Trophoblast cell (in vitro differentiated cells and primary cell): ENCODE data around the gene SPACA6.

Experiments used
- DNase-seq, 2 donors: peaks; one replicate each; pipeline ENCODE4 v3.0.0-alpha.2; 2016
- H2AFZ ChIP-seq: 2 replicates; pipeline ENCODE4 v1.6.1; 2013; ENCODE audit warnings: low read length, moderate library complexity, mild to moderate bottlenecking; ENCODE audit not compliant: insufficient read depth, poor library complexity
- H2AK5ac ChIP-seq: 2 replicates; pipeline ENCODE4 v1.6.1; 2013; ENCODE audit warnings: mild to moderate bottlenecking, low read length
- H2BK120ac ChIP-seq: 2 replicates; pipeline ENCODE4 v1.6.1; 2013; ENCODE audit warnings: low read length, mild to moderate bottlenecking, moderate library complexity; ENCODE audit not compliant: insufficient read depth, poor library complexity
- H2BK12ac ChIP-seq: 2 replicates; pipeline ENCODE4 v1.6.1; 2013; ENCODE audit warnings: mild to moderate bottlenecking, low read length, moderate library complexity
- H2BK5ac ChIP-seq: 2 replicates; pipeline ENCODE4 v1.6.1; 2013; ENCODE audit warnings: low read length, low read depth, moderate library complexity, mild to moderate bottlenecking; ENCODE audit not compliant: poor library complexity
- H3K14ac ChIP-seq: 2 replicates; pipeline ENCODE4 v1.6.1; 2013; ENCODE audit warnings: mild to moderate bottlenecking, low read length
- H3K18ac ChIP-seq: 2 replicates; pipeline ENCODE4 v1.6.1; 2013; ENCODE audit warnings: mild to moderate bottlenecking, low read length
- H3K23ac ChIP-seq: 2 replicates; pipeline ENCODE4 v1.6.1; 2013; ENCODE audit warnings: low read length
- H3K27ac ChIP-seq: 2 replicates; pipeline ENCODE4 v1.5.1; 2013; ENCODE audit warnings: low read depth, mild to moderate bottlenecking, inconsistent platforms, low read length, moderate library complexity
- H3K27me3 ChIP-seq: 2 replicates; pipeline ENCODE4 v1.6.1; 2013; ENCODE audit warnings: inconsistent platforms, mild to moderate bottlenecking, low read length, moderate library complexity; ENCODE audit not compliant: insufficient read depth
- H3K36me3 ChIP-seq, 2 experiments: 1 replicate in 1 of 2; 2 replicates in 1 of 2; pipeline ENCODE4 v1.6.1; 2013; ENCODE audit warnings: low read length in 2 of 2, mild to moderate bottlenecking in 2 of 2, moderate library complexity in 1 of 2; ENCODE audit not compliant: insufficient read depth in 2 of 2, control insufficient read depth in 1 of 2
- H3K4ac ChIP-seq: 2 replicates; pipeline ENCODE4 v1.6.1; 2013; ENCODE audit warnings: low read depth, mild to moderate bottlenecking, low read length, moderate library complexity
- H3K4me1 ChIP-seq, 2 experiments: 1 replicate in 1 of 2; 2 replicates in 1 of 2; pipeline ENCODE4 v1.6.1; 2013; ENCODE audit warnings: low read length in 2 of 2, mild to moderate bottlenecking in 2 of 2, moderate library complexity in 1 of 2; ENCODE audit not compliant: insufficient read depth in 2 of 2, control insufficient read depth in 1 of 2
- H3K4me2 ChIP-seq: 2 replicates; pipeline ENCODE4 v1.6.1; 2013; ENCODE audit warnings: inconsistent platforms, mild to moderate bottlenecking, low read length, moderate library complexity
- H3K4me3 ChIP-seq: 2 replicates; pipeline ENCODE4 v1.5.1; 2013; ENCODE audit warnings: mild to moderate bottlenecking, low read depth, low read length, inconsistent platforms
- H3K79me1 ChIP-seq: one replicate; pipeline ENCODE4 v1.6.1; 2013; ENCODE audit warnings: low read length
- H3K79me2 ChIP-seq: 2 replicates; pipeline ENCODE4 v1.6.1; 2013; ENCODE audit warnings: low read length, mild to moderate bottlenecking; ENCODE audit not compliant: control insufficient read depth, insufficient read depth, poor library complexity
- H3K9ac ChIP-seq: 2 replicates; pipeline ENCODE4 v1.6.1; 2013; ENCODE audit warnings: mild to moderate bottlenecking, low read length
- H3K9me3 ChIP-seq: 2 replicates; pipeline ENCODE4 v1.6.1; 2013; ENCODE audit warnings: low read depth, mild to moderate bottlenecking, control low read depth, inconsistent platforms, low read length; ENCODE audit not compliant: insufficient read depth
- H4K12ac ChIP-seq: 2 replicates; pipeline ENCODE4 v1.6.1; 2013; ENCODE audit warnings: low read depth, mild to moderate bottlenecking, low read length, moderate library complexity
- H4K8ac ChIP-seq: 2 replicates; pipeline ENCODE4 v1.6.1; 2013; ENCODE audit warnings: low read depth, mild to moderate bottlenecking, low read length, moderate library complexity
- H4K91ac ChIP-seq: one replicate; pipeline ENCODE4 v1.6.1; 2013; ENCODE audit warnings: low read depth, mild to moderate bottlenecking, low read length, moderate library complexity
- WGBS: extraction: QIAGEN DNeasy Blood & Tissue Kit; methylation state at CpG from one replicate; pipeline ENCODE4 v1.1.7; 2013; ENCODE audit warnings: missing lambda C conversion rate; ENCODE audit not compliant: insufficient read length, insufficient coverage; ENCODE audit errors: extremely low coverage; 5-methylcytosine and 5-hydroxymethylcytosine counted together

SPACA6 gene

DNA sequence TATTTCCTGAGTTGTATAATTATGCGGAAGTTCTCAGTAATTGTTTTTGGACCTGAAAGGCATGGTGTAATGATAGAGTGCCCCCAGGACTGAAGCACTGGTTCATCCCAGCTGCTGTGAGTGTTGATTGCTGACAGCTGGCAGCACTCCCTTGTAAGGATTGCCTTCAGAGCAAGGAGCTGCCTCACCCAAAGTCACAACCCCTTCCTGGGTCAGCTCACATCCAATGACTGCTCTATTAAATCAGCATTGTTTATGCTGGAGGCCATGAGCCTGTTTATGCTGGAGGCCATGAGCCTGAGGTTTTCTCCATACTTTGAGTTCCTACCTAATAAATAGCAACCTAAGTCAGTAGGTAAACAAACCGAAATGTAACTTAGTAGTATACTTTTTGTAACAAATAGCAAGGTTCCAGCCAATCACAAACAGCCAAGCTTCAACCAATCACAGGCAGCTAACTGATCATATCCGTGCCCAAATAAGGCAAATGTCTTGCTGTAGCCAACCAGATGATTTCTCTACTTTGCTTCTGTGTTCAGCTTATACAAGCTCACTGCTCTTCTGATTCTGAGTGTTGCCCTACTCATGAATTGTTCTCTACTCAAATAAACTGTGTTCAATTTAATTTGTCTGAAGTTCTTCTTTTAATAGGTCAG lies 11.7 kb upstream of the SPACA6 start:
- Histone ChIP-seq H3K9me3 (no peaks in the 10 kb centered on the region), H4K91ac (no peak overlapping the region), H2BK120ac (no peak overlapping the region), H2AFZ (no peak overlapping the region), H3K27ac (no peak overlapping the region), H3K79me1 (no peaks in the 10 kb centered on the region), H3K36me3 (no peaks in the 10 kb centered on the region), H3K9ac (no peak overlapping the region), H4K8ac (no peak overlapping the region), H3K4me3 (no peak overlapping the region), H2AK5ac (no peak overlapping the region), H3K14ac (no peak overlapping the region), H3K18ac (no peak overlapping the region), H3K4me2 (no peak overlapping the region), H2BK12ac (no peak overlapping the region), H3K23ac (no peak overlapping the region), H2BK5ac (no peak overlapping the region), H4K12ac (no peak overlapping the region), H3K4ac (no peak overlapping the region), H3K27me3 (no peaks in the 10 kb centered on the region), H3K79me2 (no peaks in the 10 kb centered on the region), H3K4me1 (no peaks in the 10 kb centered on the region)
- peak; percentile 98 to 99 for DNase-seq
- WGBS, result no CpG with 5 or more reads among the region's 3 CpGs

DNA sequence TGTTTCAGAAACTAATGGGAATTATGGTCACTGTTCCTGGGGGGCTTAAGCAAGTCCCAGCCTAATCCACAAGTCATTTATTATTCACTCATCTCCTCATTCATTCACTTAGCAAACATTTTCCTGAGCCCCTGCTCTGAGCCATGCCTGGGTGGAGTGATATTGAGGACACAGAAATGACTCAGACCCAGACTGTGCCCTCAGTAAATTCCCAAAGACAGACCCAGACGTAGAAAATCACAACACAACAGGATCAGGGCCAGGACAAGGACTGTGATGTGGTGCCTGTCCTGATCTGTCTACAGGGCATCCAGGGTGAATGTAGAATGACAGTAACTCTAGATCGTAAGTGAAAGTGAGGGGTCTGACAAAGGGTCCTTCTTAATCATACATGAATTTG lies 7.0 kb upstream of the SPACA6 start:
- H3K27me3 ChIP-seq, result no peaks in the 10 kb centered on the region
- WGBS, result no CpG with 5 or more reads among the region's 2 CpGs
- H4K8ac ChIP-seq, result no peak overlapping the region
- H2AFZ ChIP-seq, result no peak overlapping the region
- H3K79me2 ChIP-seq, result peaks cover 27% of the 10 kb centered on the region
- H4K12ac ChIP-seq, result no peak overlapping the region
- no peak overlapping the region for H3K18ac ChIP-seq
- no peak overlapping the region for H2BK120ac ChIP-seq
- no peak overlapping the region for H2BK12ac ChIP-seq
- H2AK5ac ChIP-seq, result no peak overlapping the region
- no peak overlapping the region for H2BK5ac ChIP-seq
- H3K4me2 ChIP-seq, result no peak overlapping the region
- H3K27ac ChIP-seq, result no peak overlapping the region
- H3K4ac ChIP-seq, result no peak overlapping the region
- no peak overlapping the region for H3K4me3 ChIP-seq
- no peak overlapping the region for H4K91ac ChIP-seq
- H3K23ac ChIP-seq, result no peak overlapping the region
- no peak overlapping the region for H3K14ac ChIP-seq
- no peak for DNase-seq
- H3K4me1 ChIP-seq, result peaks cover 3 to 5% of the 10 kb centered on the region in 2 experiments
- H3K9ac ChIP-seq, result no peak overlapping the region
- peaks cover 30% of the 10 kb centered on the region for H3K79me1 ChIP-seq
- H3K36me3 ChIP-seq, result no peaks in the 10 kb centered on the region
- no peaks in the 10 kb centered on the region for H3K9me3 ChIP-seq

DNA sequence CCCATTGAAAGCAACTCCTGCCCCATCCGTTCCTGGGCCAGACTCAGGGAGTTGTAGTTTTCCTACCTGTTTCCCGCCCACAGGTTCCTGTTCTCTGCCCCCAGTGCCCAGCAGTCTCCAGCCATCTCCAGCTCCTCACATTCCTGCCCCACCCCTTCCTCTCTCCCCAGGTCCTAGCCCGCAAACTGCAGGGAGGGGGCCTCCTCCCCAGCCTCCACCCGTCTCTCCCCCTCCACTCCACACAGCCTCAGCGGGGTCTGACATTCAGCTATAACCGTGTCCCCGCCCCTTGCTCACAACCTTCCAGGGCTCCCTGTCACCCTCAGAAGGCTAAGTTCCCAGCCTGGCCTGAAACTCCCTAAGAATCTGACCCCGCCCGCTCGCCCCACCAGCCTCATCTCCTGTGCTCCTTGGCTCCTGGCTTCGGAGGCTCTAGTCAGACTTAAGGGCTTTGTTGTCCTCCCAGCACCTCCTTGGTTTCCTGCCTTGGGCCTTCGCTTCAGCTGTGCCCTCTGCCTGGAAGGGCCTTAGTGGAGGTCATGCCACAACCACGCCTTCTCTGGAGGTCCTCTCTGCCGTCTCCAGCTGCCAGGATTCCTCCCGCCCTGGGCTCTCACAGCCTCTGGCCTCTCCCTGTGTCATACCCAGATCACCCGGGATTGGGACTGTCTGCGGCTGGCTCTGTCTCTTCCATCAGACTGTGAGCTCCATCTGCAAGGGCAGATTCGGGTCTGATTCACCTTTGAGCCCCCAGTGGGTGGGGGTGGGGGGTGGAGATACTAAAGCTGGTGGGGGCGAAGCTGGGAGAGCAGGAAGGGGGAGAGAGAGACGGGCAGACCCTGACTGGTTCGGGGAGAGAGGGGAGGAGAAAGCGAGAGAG lies 5.1 kb upstream of the SPACA6 start:
- Histone ChIP-seq H2BK12ac (peak overlapping the region; percentile 7), H3K27me3 (no peaks in the 10 kb centered on the region), H2BK5ac (peak overlapping the region; percentile 77), H4K91ac (peak overlapping the region; percentile 96), H2AFZ (peak overlapping the region; percentile 55), H3K4me2 (peak overlapping the region; percentile 77), H3K4ac (peak overlapping the region; percentile 62), H3K23ac (no peak overlapping the region), H2AK5ac (peak overlapping the region; percentile 44), H3K14ac (peak overlapping the region; percentile 90), H3K4me1 (peaks cover 15 to 22% of the 10 kb centered on the region in 2 experiments), H4K8ac (peak overlapping the region; percentile 53), H3K79me1 (peaks cover 39% of the 10 kb centered on the region), H3K4me3 (peak overlapping the region; percentile 66), H3K27ac (peak overlapping the region; percentile 95), H4K12ac (peak overlapping the region; percentile 56), H3K36me3 (peaks cover 9 to 10% of the 10 kb centered on the region in 2 experiments), H3K9me3 (no peaks in the 10 kb centered on the region), H3K18ac (peak overlapping the region; percentile 95), H3K9ac (peak overlapping the region; percentile 38), H3K79me2 (peaks cover 45% of the 10 kb centered on the region), H2BK120ac (peak overlapping the region; percentile 50)
- no CpG with 5 or more reads among the region's 22 CpGs for WGBS
- DNase-seq, result peak; percentile 70 to 81

DNA sequence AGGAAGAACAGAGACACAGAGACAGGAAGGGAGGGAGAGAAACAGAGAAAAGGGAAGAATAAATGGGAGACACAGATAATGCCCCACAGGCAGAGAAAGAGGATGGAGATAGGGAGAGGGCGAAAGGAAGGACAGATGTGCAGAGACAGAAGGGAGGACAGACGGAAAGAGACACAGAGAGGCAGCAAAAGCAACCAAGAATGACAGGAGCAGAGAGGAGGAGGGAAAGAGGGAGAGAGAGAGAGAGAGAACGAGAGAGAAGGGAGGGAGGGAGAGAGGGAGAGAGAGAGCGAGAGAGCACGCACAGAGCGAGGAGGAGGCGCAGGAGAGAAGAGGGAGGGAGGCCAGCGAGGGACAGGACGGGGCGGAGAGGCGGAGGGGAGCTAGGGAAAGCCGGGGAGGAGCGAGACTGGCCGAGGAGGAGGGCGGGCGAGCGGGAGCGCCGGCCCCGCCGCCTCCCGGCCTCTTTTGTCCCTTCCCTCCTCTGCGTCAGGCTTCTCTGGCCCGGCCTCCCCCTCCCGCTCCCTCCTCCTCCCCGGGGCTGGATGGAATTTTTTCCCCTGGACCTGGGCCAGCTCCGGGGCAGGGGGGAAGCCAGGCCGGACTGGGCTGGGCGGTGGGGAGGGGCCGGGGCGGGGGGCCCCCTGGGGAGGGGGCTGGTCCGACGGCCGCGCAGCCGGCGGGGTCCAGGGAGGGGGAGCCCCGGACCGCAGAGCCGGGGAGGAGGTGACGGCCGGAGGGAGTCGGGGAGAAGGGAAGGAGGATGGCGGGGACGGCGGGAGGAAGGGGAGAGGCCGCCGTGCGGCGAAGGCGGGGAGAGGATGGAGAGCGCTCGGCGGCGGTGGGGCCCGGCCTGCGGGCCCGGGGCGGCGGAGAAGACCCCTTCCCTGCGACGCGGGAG lies 4.2 kb upstream of the SPACA6 start:
- peak overlapping the region; percentile 98 for H3K27ac ChIP-seq
- peaks cover 17 to 19% of the 10 kb centered on the region in 2 experiments for H3K36me3 ChIP-seq
- no CpG with 5 or more reads among the region's 63 CpGs for WGBS
- peak overlapping the region; percentile 100 for H4K91ac ChIP-seq
- H3K4me1 ChIP-seq, result peaks cover 21 to 28% of the 10 kb centered on the region in 2 experiments
- H2AK5ac ChIP-seq, result peak overlapping the region; percentile 89
- peaks cover 51% of the 10 kb centered on the region for H3K79me2 ChIP-seq
- peak; percentile 87 to 88 for DNase-seq
- peak overlapping the region; percentile 95 for H3K18ac ChIP-seq
- peak overlapping the region; percentile 27 for H2BK12ac ChIP-seq
- peak overlapping the region; percentile 2 for H2AFZ ChIP-seq
- H3K4me2 ChIP-seq, result peak overlapping the region; percentile 77
- no peaks in the 10 kb centered on the region for H3K9me3 ChIP-seq
- H3K14ac ChIP-seq, result peak overlapping the region; percentile 97
- peak overlapping the region; percentile 97 for H2BK120ac ChIP-seq
- H3K23ac ChIP-seq, result no peak overlapping the region
- H3K4ac ChIP-seq, result peak overlapping the region; percentile 93
- H4K12ac ChIP-seq, result peak overlapping the region; percentile 79
- H4K8ac ChIP-seq, result peak overlapping the region; percentile 93
- H3K9ac ChIP-seq, result peak overlapping the region; percentile 81
- peak overlapping the region; percentile 90 for H3K4me3 ChIP-seq
- H3K79me1 ChIP-seq, result peaks cover 39% of the 10 kb centered on the region
- H3K27me3 ChIP-seq, result no peaks in the 10 kb centered on the region
- peak overlapping the region; percentile 99 for H2BK5ac ChIP-seq
